ENCODE data around the gene C2CD4B. TPM values are rescaled to one million over a fixed set of nuclear protein-coding genes. Genes with fewer than 3 reads are reported as not detected.

C2CD4B gene
- total RNA-seq, 1 experiment from 2014 or later, result 0.13 TPM

GRCh38 chr15:62115847-62116246 lies 49.2 kb downstream of the C2CD4B start:
- H3K4me3 Mint-ChIP-seq, result no peak overlapping the region
- no peaks in the 10 kb centered on the region for H3K9me3 Mint-ChIP-seq
- no peak overlapping the region for H3K18ac ChIP-seq (ENCODE audit: insufficient read length, low read depth, low read length)
- no peak overlapping the region for H2BK12ac ChIP-seq (ENCODE audit: insufficient read length, low read depth, low read length)
- no peak overlapping the region for H2BK120ac ChIP-seq (ENCODE audit: low read depth, low read length, poor library complexity, severe bottlenecking)
- no peak for TF ChIP-seq CTCF (conservative IDR thresholded peaks at IDR 0.05)
- no peaks in the 10 kb centered on the region for H3K9me3 ChIP-seq (ENCODE audit: control insufficient read depth, low read depth, low read length)
- H2AFZ ChIP-seq (ENCODE audit: low read length), result no peak overlapping the region
- no peak overlapping the region for H4K8ac ChIP-seq (replicated peaks; ENCODE audit: insufficient read length, low read depth, low read length)
- no peaks in the 10 kb centered on the region for H3K79me1 ChIP-seq (ENCODE audit: insufficient read depth, low read depth, low read length, poor library complexity, severe bottlenecking)
- H3K4me2 ChIP-seq (ENCODE audit: insufficient read depth, insufficient read length, low read length), result no peak overlapping the region
- H3K79me2 ChIP-seq (ENCODE audit: insufficient read depth, low read length), result no peaks in the 10 kb centered on the region
- no CpG with 5 or more reads among the region's 1 CpG for WGBS (ENCODE audit: extremely low coverage, insufficient read length, low lambda C conversion rate)
- H4K5ac ChIP-seq (ENCODE audit: insufficient read length, low read depth, low read length), result no peak overlapping the region
- H2BK20ac ChIP-seq (ENCODE audit: low read depth, low read length, poor library complexity, severe bottlenecking), result no peak overlapping the region
- H3K14ac ChIP-seq (ENCODE audit: insufficient read depth, low read length), result no peak overlapping the region
- no peak overlapping the region for H2AK5ac ChIP-seq (ENCODE audit: insufficient read length, low read length)
- H2BK5ac ChIP-seq (ENCODE audit: insufficient read length, low read length), result no peak overlapping the region
- no peak overlapping the region for H4K91ac ChIP-seq (ENCODE audit: insufficient read length, low read depth, low read length)
- peaks cover 0 to 6% of the 10 kb centered on the region in 2 experiments; a peak in 2 of 4 replicates for H3K4me1 Mint-ChIP-seq
- H4K20me1 ChIP-seq (ENCODE audit: control insufficient read depth, insufficient read depth, insufficient read length), result no peaks in the 10 kb centered on the region
- H3K23ac ChIP-seq (ENCODE audit: insufficient read length, low read depth, low read length), result no peak overlapping the region
- H3K9ac ChIP-seq (ENCODE audit: extremely low read depth, insufficient read length, low read length), result no peak overlapping the region
- no peak overlapping the region for H3K4ac ChIP-seq (ENCODE audit: low read depth, low read length)
- no peak overlapping the region for H2BK15ac ChIP-seq (ENCODE audit: low read depth, low read length)
- no peak for DNase-seq
- no peaks in the 10 kb centered on the region for H3K36me3 Mint-ChIP-seq (ENCODE audit: insufficient read depth in 1 of 3, low read depth in 3 of 3)
- no peaks in the 10 kb centered on the region; the same call in 1 of the 2 replicates for H3K27me3 Mint-ChIP-seq (ENCODE audit: low read depth)
- H3K27me3 ChIP-seq (ENCODE audit: insufficient read depth, low read length), result no peaks in the 10 kb centered on the region
- no peaks in the 10 kb centered on the region for H3K23me2 ChIP-seq (ENCODE audit: insufficient read length, low read depth, low read length, poor library complexity, severe bottlenecking)
- no peak overlapping the region for H3K27ac Mint-ChIP-seq
- H3K4me1 ChIP-seq (ENCODE audit: insufficient read depth, low read length), result peaks cover 2% of the 10 kb centered on the region; the same call in 1 of the 2 replicates
- no peak overlapping the region for H3T11ph ChIP-seq (ENCODE audit: low read length)
- H3K56ac ChIP-seq (ENCODE audit: insufficient read length, low read depth, low read length), result no peak overlapping the region
- H3K27ac ChIP-seq (ENCODE audit: insufficient read length, low read depth, low read length), result no peak overlapping the region

Other genes with a start within 250 kb of the C2CD4B start
- 13.1 and 14.2 TPM in 2 replicates for gene VPS13C, start 104.8 kb downstream of the C2CD4B start, total RNA-seq (2021)
- gene C2CD4A, start 98.3 kb downstream of the C2CD4B start, total RNA-seq (2021), result not detected in 2 replicates
- 12.9 and 15.7 TPM in 2 replicates for gene TLN2, start 225.3 kb upstream of the C2CD4B start, total RNA-seq (2021)